ENCODE data around the gene DGKG. TPM values are rescaled to one million over a fixed set of nuclear protein-coding genes. Genes with fewer than 3 reads are reported as not detected.
A peak's percentile ranks its signal among the peaks of the same experiment; 100 is the strongest.

The DGKG gene
- total RNA-seq, 3 donors from 2014 or later (not counting 1 experiment from before 2014, with no cell fraction given), result 0.25 to 1.6 (median 0.63) TPM

DNA sequence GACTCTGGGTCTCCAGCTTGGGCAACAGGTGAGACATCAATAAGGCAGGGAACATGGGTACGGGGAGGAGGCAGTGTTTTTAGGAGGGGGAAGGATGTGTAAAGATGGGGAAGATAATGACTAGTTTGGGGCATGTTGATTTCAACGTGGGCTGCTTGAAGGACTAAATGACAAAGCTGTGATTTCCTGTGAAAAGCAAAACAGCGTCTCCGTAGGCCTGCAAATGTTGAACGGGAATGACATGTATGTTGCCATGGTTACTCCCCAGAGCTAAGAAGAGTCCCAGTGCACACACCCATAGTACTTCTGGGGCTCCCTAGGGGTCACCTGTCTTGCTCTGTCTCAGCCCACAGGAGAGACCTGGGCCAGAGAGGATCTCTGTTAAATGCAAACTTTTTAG lies 181.9 kb downstream of the DGKG start:
- TF ChIP-seq, protein P1, sequence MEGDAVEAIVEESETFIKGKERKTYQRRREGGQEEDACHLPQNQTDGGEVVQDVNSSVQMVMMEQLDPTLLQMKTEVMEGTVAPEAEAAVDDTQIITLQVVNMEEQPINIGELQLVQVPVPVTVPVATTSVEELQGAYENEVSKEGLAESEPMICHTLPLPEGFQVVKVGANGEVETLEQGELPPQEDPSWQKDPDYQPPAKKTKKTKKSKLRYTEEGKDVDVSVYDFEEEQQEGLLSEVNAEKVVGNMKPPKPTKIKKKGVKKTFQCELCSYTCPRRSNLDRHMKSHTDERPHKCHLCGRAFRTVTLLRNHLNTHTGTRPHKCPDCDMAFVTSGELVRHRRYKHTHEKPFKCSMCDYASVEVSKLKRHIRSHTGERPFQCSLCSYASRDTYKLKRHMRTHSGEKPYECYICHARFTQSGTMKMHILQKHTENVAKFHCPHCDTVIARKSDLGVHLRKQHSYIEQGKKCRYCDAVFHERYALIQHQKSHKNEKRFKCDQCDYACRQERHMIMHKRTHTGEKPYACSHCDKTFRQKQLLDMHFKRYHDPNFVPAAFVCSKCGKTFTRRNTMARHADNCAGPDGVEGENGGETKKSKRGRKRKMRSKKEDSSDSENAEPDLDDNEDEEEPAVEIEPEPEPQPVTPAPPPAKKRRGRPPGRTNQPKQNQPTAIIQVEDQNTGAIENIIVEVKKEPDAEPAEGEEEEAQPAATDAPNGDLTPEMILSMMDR (IDR thresholded peaks at IDR 0.05), result no peak
- peak overlapping the region; percentile 44 to 55 for H3K27ac Mint-ChIP-seq
- ATAC-seq (peak; percentile 66 to 75 (median 71)), DNase-seq (peak in 1 of 2 donors; percentile 42)
- peak overlapping the region; percentile 38 for H3K4me3 Mint-ChIP-seq
- H3K27ac ChIP-seq (ENCODE audit: low read length), result no peak overlapping the region
- WGBS (ENCODE audit: insufficient coverage), result 45% methylated on average over 5 of the region's 5 CpGs
- no peaks in the 10 kb centered on the region for H3K36me3 ChIP-seq (ENCODE audit: control insufficient read depth, insufficient read depth, low read length)
- H3K9me3 ChIP-seq (ENCODE audit: control insufficient read depth, insufficient read depth, low read length), result no peaks in the 10 kb centered on the region
- H3K27me3 Mint-ChIP-seq (ENCODE audit: low read depth in 2 of 2), result no peaks in the 10 kb centered on the region
- no peaks in the 10 kb centered on the region for H3K9me3 Mint-ChIP-seq
- H3K4me1 Mint-ChIP-seq, result peaks cover 30 to 33% of the 10 kb centered on the region in 2 donors
- H3K27me3 ChIP-seq (ENCODE audit: control insufficient read depth, insufficient read depth, low read length), result no peaks in the 10 kb centered on the region
- H3K4me1 ChIP-seq (ENCODE audit: control insufficient read depth, insufficient read depth, low read length), result peaks cover 30% of the 10 kb centered on the region
- intact Hi-C loops (cut with micrococcal nuclease), result no loop called here
- H3K4me3 ChIP-seq (ENCODE audit: low read length), result no peak overlapping the region
- no peaks in the 10 kb centered on the region for H3K36me3 Mint-ChIP-seq

DNA sequence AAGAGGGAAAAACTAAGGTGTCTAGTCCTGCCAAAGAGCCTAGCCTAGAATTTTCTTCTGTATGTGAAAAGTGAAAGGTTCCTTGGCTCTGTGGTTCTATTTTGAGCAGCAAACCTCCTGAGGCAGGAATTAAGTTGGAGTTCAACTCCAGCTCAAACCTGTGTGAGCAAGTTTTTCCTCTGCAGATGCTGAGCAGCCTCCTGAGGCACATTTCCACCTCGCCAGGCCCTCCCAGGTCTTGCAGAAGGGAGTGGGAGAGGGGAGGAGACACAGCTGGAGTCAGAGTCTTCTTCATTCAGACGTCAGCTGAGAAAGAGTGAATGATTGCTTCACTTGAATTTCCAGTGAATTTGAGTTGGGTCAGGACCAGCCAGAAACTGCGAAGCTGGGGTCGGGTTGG lies 183.6 kb downstream of the DGKG start:
- no peak overlapping the region for H3K4me3 Mint-ChIP-seq
- Histone ChIP-seq H3K4me1 (ENCODE audit: control insufficient read depth, insufficient read depth, low read length) (peaks cover 20% of the 10 kb centered on the region), H3K27me3 (ENCODE audit: control insufficient read depth, insufficient read depth, low read length) (no peaks in the 10 kb centered on the region), H3K9me3 (ENCODE audit: control insufficient read depth, insufficient read depth, low read length) (no peaks in the 10 kb centered on the region), H3K4me3 (ENCODE audit: low read length) (no peak overlapping the region), H3K27ac (ENCODE audit: low read length) (no peak overlapping the region), H3K36me3 (ENCODE audit: control insufficient read depth, insufficient read depth, low read length) (no peaks in the 10 kb centered on the region)
- DNase-seq (no peak), ATAC-seq (no peak)
- intact Hi-C loops (cut with micrococcal nuclease), result no loop called here
- no peaks in the 10 kb centered on the region for H3K27me3 Mint-ChIP-seq (ENCODE audit: low read depth in 2 of 2)
- H3K36me3 Mint-ChIP-seq, result no peaks in the 10 kb centered on the region
- WGBS (ENCODE audit: insufficient coverage), result 89% methylated on average over 4 of the region's 4 CpGs
- TF ChIP-seq, protein P1 (IDR thresholded peaks at IDR 0.05), result no peak
- H3K4me1 Mint-ChIP-seq, result peaks cover 20 to 21% of the 10 kb centered on the region in 2 donors
- H3K27ac Mint-ChIP-seq, result no peak overlapping the region
- H3K9me3 Mint-ChIP-seq, result no peaks in the 10 kb centered on the region

DNA sequence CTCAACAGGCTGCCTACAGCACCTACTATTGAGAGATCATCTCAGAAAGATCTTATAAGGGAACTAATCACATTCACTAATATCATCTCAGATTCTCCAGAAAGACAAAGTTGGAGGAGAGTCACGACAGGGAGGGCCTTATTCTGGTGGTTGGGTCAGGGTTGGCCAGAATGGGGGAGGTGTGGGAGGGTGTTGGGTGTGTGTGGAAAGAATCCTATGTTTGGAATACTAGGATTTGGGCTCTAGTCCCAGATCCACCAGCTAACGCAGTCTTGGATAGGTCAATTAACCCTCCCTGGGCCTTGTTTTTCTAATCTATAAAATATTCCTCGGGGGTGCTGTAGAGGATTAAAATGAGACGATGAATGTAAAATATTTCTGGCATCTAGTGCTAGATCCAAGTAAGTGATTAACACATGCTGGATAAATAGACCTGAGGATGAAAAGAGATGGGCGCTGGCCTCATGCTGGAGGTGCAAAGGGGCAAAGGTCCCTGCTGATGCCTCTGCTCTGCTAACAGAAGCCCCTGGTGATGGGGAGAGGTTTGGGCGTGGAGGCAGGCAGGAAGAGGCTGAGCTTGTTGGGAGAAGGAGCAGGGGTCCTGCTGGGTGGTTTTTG lies 185.6 kb downstream of the DGKG start:
- no peaks in the 10 kb centered on the region for H3K9me3 ChIP-seq (ENCODE audit: control insufficient read depth, insufficient read depth, low read length)
- 95% methylated on average over 6 of the region's 6 CpGs for WGBS (ENCODE audit: insufficient coverage)
- Mint-ChIP-seq H3K27me3 (ENCODE audit: low read depth in 2 of 2) (no peaks in the 10 kb centered on the region), H3K27ac (no peak overlapping the region), H3K36me3 (no peaks in the 10 kb centered on the region), H3K4me1 (peaks cover 20 to 21% of the 10 kb centered on the region in 2 donors), H3K4me3 (no peak overlapping the region), H3K9me3 (no peaks in the 10 kb centered on the region)
- no peak overlapping the region for H3K27ac ChIP-seq (ENCODE audit: low read length)
- intact Hi-C loops (cut with micrococcal nuclease), result no loop called here
- no peaks in the 10 kb centered on the region for H3K27me3 ChIP-seq (ENCODE audit: control insufficient read depth, insufficient read depth, low read length)
- no peak for DNase-seq
- H3K4me3 ChIP-seq (ENCODE audit: low read length), result no peak overlapping the region
- no peaks in the 10 kb centered on the region for H3K36me3 ChIP-seq (ENCODE audit: control insufficient read depth, insufficient read depth, low read length)
- no peak for ATAC-seq
- H3K4me1 ChIP-seq (ENCODE audit: control insufficient read depth, insufficient read depth, low read length), result peaks cover 20% of the 10 kb centered on the region
- TF ChIP-seq, protein P1 (IDR thresholded peaks at IDR 0.05), result no peak
